Anterior cingulate cortex (tissue), 58 donors: ENCODE data around the gene ACACB.
A peak's percentile ranks its signal among the peaks of the same experiment; 100 is the strongest.

Experiments used
- DNase-seq, 58 donors: peaks; one replicate each; lab custom pipeline; 2025; lab: John Stamatoyannopoulos, UW

ACACB gene

DNA sequence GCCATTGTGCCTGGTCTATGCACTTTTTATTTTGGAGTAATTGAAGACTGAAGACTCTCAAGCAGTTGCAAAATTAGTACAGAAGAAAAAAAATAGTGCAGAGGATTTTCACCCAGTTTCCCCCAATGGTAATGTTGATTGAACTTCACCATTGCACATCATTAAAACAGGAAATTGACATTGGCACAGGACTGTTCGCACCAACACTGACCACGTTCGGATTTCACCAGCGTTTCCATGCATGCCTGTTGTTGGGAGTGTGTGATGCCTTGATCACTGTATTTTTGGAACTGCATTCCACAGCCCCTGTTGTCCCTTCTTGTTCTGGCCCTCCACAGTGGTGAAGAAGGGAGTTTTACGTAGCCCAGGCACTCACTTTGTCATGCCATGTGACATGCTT, 125.5 kb downstream of the ACACB start:
- no peak for DNase-seq

DNA sequence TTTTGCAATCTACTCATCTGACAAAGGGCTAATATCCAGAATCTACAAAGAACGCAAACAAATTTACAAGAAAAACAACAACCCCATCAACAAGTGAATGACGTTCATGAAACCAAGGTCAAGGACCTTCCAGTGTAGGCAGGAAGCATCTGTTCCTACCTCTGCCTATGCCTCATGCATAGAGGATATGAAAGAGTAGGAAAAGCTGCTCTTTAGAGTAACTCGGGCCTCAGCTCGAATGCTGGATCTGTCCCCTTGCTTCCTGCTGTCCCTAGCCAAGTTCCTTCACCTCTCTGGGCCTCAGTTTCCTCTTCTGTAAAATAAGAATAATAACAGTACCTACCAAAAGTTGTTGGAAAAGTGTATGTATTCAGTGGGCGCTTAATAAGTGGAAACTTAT, 127.7 kb downstream of the ACACB start:
- DNase-seq: no peak

DNA sequence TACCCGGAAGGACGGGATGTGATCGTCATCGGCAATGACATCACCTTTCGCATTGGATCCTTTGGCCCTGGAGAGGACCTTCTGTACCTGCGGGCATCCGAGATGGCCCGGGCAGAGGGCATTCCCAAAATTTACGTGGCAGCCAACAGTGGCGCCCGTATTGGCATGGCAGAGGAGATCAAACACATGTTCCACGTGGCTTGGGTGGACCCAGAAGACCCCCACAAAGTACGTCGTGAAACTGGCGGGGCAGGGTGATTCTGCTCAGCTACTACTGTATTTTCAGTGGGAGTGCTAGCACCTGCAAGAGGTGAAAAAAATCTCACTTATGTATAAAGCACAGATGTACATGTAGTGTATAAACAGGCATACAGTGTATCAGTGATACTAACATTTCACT, 129.8 kb downstream of the ACACB start:
- no peak for DNase-seq

DNA sequence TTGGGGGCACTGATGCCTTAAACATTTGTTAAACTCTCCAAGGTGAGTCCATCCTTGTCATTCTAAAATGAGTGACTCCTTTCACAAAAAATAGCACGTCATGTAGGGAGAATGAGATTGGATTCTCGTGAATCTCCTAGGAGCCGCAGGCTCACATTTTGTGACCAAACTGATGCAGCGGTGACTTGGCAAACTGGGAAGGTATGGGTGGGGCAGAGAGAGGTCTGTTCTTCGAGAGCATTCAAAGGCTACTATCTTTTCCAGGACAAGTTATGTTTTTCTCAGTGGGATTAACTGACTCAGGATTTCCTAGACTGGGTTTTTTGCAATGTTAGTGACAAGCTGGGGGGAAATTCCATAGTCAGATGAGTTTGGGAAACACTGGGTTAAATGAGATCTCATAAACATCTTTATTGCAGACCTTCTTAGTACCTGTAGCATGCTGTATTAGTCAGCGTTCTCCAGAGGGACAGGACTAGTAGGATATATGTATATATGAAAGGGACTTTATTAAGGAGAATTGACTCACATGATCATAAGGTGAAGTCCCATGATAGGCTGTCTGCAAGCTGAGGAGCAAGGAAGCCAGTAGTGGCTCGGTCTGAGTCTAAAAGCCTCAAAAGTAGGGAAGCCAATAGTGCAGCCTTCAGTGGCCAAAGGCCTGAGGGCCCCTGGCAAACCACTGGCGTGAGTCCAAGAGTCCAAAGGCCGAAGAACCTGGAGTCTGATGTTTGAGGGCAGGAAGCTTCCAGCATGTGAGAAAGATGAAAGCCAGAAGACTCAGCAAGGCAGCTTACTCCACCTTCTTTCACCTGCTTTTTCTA, 131.7 kb downstream of the ACACB start:
- no peak for DNase-seq

DNA sequence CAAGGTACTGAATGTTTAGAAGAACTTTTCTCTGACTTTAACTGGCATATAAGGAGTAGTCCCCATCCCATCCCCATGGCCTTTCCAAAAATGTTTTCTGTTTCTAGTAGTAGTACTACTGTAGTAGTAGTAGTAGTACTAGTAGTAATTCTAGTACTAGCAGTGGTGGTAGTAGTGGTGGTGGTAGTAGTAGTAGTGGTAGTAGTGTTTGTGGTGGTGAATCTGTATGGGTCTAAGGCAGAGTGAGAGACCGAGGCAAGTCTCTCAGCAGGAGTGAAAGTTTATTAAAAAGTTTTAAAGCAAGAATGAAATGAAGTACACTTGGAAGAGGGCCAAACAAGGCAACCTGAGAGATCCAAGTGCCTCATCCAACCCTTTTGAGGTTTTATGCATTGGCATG, 134.1 kb downstream of the ACACB start:
- DNase-seq: no peak

DNA sequence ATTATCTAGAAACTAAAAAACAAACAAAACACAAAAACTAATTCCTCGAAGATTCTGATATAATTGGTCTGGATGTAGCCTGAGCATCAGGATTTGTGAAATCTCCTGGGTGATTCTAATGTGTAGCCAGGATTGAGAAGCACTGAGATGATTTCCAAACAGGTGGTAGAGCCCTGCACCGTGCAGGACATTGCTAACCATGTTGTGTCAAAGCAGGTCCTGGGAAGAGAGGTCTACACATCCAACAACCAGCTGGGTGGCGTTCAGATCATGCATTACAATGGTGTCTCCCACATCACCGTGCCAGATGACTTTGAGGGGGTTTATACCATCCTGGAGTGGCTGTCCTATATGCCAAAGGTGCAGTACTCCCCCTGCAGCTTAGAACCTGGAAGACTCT, 136.4 kb downstream of the ACACB start:
- no peak for DNase-seq

DNA sequence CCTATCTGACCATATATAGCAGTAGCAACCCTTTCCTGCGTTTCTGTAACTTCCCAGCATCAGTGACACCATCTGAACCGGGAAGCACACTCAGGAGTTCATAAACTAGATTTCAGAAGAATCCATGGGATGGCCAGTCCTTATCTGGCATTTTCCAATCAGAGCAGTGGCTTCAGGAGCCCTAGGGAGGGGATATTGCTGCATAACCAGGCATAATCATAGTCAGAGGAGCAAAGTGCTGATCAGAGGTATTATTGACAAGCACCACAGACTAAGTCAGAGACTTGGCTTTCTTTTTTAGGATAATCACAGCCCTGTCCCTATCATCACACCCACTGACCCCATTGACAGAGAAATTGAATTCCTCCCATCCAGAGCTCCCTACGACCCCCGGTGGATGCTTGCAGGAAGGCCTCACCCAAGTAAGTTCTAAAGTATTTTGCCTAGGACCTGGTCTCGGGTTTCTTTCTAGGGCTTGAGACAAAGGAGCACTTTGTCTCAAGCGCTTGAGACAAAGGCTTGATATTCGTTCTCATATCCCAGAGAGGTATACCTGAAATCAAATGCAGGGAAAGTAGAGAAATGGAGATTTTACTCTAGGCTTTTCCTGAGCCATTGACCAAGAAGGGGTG, 137.6 kb downstream of the ACACB start:
- no peak for DNase-seq

DNA sequence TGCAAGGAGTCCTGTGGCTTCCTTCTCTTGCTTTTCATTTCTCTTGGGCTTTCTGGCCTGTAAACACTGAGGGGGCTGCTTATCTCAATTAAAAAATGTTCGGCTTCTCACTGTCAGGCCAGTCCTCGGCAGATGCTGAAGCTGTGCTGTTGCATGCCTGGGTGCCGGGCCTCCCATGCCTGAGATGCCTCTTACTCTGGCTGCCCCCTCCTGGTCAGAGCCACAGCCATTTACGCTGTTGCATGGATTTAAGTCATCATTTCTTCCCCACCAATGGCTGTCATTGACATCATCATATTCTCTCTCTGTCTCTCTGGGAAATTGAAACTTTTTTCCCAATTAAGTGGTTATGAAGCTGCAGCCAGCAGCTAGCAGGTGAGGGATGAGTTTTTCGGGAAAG, 139.0 kb downstream of the ACACB start:
- peak in 15 of 58 donors; percentile 4 to 30 (median 15) for DNase-seq

DNA sequence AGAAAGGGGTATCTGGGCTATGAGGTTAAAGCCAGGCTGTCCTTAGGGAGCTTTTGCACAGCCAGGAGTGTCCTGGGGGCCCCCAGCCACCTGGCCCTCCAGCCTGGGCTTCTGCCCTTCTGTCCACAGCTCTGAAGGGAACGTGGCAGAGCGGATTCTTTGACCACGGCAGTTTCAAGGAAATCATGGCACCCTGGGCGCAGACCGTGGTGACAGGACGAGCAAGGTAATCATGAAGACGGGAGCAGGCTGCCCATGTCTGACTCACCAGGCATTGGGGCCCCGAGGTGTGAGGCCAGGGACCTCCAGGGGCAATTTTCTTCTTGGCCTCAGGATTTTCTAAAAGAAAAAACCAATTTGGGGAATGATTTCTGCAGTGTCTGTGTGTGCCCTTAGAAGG, 139.6 kb downstream of the ACACB start:
- DNase-seq: no peak

DNA sequence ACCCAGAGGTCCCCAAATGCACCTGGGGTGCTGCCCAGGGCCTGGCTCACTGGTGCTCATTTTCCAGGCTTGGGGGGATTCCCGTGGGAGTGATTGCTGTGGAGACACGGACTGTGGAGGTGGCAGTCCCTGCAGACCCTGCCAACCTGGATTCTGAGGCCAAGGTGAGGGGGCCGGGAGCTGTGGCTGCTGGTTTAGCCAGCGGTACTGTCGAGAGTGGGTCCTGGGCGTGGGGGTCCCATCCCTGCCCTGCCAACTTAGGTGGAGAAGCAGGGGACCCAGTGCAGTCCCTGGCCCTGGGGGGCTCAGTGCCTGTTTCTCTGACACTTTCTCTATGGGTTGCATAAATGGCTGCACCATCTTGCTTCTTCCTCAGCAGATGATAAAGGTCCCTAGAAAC, 141.8 kb downstream of the ACACB start:
- no peak for DNase-seq

DNA sequence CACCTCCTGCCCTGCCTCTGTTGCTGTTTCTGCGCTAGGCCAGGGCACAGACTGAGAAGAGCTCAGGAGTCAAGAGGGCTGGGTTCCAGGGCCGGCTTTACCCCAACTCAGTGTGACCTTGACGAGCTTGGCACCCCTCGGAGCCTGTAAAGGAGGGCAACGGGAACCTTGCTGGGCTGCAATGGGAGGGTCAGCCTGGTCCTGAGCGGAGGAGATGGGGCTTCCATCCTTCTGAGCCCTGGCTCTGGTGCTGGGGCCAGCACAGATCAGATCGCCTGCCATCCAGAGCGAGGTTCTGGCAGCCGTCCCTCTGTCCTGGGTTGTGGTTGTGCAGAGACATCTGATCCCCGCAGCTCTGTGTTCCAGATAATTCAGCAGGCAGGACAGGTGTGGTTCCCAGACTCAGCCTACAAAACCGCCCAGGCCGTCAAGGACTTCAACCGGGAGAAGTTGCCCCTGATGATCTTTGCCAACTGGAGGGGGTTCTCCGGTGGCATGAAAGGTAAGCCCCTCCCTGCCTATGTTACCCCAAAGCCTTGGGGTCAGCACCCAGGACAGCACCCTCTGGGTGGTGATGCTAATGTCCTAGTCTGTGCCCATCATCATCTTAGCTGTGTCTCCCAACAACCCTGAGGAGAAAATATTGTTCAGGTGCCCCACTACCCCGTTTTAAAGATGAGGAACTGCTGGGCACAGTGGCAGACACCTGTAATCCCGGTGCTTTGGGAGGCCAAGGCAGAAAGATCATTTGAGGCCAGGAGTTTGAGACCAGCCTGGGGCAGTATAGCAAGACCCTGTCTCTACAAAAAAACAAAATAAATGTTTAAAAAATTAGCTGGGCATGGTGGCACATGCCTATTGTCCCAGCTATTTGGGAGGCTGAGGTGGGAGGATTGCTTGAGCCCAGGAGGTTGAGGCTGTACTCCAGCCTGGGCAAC, 142.5 kb downstream of the ACACB start:
- no peak for DNase-seq

DNA sequence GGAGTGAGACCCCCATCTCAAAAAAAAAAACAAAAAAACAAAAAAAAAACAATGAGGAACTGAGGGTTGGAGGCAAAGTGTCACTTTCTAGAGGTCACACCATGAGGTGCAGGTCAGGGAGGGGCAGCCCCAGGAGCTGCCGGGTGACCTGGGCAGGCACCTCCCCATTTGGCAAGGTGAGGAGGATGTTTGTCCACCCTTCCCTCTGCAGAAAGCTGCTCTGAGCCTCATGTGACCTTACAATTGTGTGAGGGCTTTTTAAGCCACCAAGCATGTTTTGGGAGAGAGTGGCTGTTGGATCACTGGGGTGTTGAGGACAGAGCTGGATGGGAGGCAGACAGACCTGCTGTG, 143.1 kb downstream of the ACACB start:
- DNase-seq: no peak

DNA sequence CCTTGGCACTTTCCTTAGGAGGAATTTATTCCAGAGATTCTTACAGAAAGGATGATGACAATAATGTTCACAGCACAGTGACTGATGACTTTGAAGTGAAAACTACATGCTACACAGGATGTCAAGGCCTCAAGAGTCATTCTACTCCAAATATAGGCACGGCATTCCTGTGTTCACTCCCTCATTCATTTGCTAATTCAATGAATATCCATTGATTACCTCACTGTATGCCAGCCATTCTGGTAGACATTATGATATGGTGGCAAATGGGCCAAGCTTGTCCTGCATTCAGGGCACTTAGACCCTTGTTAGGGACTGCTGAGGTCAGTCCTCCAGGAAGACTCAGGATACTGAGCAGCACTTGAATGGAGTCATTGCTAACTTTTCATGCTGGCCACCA, 144.7 kb downstream of the ACACB start:
- DNase-seq: no peak

DNA sequence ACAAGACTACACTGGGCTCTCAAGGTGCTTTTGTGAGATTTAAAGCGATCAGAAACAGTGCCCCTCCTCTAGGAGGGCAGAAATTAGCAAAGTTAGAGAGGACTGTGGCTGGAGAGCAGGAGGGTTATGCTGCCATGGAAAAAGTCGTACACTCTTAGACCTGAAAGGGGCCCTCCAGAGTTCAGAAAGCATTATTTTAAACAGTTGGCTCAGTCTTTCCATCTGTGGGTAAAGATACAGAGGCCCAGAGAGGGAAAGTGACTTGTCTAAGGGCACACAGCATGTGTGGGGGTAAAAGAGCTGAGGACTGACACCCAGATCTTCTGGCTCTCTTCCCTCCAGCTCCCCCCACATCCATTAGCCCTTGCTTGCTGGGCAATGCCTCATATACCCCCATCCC, 145.6 kb downstream of the ACACB start:
- DNase-seq: no peak

DNA sequence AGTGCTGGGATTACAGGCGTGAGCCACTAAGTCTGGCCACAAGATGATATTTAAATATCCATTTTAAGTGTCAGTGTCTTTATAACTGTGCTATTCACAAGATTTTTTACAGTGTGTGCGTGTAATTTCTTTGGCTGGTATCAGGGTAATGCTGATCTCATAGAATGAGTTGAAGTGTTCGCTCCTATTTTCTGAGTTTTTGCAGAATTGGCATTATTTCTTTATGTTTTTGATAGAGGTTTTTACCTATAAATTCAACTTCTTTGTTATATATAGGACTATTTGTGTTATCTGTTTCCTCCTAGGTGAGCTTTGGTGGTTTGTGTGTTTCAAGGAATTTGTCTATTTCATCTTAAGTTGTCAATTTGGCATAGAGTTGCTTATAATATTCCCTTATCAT, 147.1 kb downstream of the ACACB start:
- no peak for DNase-seq

DNA sequence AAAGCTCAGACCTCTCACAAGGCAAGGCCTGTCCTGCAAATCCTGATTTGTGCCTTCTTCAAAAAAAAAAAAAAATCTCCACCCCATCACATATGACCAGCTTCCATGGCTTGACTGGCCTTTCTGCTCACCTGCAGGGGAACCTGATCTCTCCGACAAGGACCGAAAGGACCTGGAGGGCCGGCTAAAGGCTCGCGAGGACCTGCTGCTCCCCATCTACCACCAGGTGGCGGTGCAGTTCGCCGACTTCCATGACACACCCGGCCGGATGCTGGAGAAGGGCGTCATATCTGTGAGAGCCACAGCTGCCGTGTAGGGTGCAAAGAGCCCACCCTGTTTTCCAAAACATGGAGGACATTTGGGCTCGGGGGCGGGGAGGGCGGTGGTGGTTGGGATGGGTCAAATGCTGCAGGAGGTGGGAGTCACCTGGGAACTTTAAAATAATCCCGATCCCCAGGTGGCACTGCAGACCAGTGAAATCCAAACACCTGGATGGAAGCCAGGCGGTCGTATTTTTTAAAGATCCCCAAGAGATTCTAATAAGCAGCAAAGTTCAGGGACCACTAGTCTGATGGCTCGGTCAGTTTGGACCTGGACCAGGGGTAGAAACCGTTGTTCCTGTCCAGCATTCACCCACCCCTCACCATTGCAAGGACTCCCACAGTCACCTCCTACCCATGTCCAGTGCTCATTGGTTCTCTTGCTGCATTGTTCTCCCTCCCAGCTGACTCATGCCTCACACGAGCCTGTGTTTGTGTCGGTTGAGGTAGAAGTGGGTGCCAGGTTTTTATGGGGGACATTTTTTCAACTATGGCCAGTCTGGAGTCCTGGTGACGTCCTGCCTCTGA, 147.9 kb downstream of the ACACB start:
- DNase-seq: peak in 48 of 58 donors; percentile 4 to 75 (median 38)

DNA sequence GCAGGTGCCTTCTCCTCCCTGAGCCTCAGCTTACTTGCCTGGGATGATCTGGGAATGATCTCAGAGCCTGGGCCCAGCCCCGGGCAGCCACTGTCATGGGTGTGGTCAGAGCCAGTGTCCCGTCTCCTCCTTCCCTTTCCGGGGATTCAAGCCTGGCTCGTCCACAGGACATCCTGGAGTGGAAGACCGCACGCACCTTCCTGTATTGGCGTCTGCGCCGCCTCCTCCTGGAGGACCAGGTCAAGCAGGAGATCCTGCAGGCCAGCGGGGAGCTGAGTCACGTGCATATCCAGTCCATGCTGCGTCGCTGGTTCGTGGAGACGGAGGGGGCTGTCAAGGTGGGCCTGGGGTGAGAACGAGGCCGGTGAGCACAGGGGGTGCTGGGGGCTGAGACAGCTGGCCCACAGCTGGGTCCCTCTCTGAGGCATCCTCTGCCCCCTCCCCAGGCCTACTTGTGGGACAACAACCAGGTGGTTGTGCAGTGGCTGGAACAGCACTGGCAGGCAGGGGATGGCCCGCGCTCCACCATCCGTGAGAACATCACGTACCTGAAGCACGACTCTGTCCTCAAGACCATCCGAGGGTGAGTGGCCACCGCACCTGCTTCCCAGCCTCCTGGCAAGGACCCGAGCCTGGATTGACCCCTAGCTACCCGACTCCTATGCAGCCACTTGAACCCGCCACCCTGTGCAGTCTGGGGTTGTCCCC, 148.7 kb downstream of the ACACB start:
- DNase-seq: no peak

DNA sequence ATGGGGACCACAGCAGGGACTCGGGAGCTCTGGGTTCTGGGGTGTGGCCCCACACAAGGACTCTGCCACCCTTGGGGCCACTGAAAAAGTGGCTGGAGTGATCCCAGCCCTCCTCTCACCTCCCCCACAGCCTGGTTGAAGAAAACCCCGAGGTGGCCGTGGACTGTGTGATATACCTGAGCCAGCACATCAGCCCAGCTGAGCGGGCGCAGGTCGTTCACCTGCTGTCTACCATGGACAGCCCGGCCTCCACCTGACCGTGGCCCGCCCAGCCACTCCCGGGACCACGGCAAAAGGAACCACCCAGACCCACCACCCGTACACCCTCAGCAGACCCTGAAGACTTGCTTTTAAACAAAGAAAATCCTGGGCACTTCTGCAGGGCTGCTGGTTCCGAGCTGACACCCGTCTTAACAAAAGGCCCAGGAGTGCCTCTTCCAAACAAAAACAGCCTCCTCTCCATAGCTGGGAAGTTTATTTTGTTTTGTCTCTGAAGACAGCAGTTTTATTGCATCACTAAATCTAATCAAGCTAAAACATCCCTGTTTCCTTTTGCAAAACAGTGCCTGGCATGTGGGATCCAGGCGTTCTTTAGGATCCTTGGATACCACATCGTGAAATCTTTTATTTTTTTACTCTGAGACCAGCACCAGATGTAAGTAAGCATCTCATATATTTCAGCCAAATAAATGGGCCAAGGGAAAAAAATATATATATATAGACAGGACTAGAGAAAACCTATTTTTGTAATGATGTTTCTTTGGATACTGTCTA, 149.9 kb downstream of the ACACB start:
- peak in 1 of 58 donors; percentile 3 for DNase-seq

DNA sequence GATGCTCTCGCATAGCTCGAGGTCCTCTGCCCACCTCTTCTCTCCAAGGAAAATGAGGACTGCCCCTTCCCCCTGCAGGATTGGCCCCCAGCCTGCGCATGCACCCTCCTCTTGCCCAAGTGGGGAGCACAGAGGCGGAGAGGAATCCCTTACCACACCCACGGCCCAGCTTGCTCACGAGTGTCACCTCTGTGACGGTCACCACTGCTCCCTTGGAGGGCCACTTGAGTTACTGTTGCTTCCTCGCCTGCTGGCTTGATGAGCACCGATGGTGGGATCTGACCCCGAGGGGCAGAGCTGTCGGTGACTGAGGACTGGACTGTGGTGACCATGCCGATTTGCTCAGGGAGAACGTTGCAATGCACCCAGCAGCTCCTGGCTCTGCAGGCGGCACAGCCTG, 151.0 kb downstream of the ACACB start:
- DNase-seq: no peak
